K562 (cell line): ENCODE data around the gene PITPNB. TPM values are rescaled to one million over a fixed set of nuclear protein-coding genes. Genes with fewer than 3 reads are reported as not detected.

Experiments used
- ARID2 ChIP-seq: fragments of 450-650 bp; IDR thresholded peaks from 2 replicates; pipeline ENCODE4 v1.6.1; 2017; ENCODE audit warnings: antibody characterized with exemption, mild to moderate bottlenecking
- ETV5 ChIP-seq: sonication (generic); formaldehyde crosslinking; IDR thresholded peaks from 2 replicates; pipeline ENCODE4 v1.4.0; 2020; ENCODE audit warnings: low read depth, mild to moderate bottlenecking, missing genetic modification reagents
- HMGN3 ChIP-seq: IDR thresholded peaks from 2 replicates; pipeline ENCODE4 v1.6.1; 2011; ENCODE audit warnings: borderline replicate concordance, low read depth, mild to moderate bottlenecking, mixed read lengths, low read length; ENCODE audit not compliant: insufficient read length; ENCODE audit errors: extremely low read depth
- SRSF3 ChIP-seq: fragments of 200-400 bp; formaldehyde crosslinking; IDR thresholded peaks from 2 replicates; pipeline ENCODE4 v1.6.1; 2016; ENCODE audit warnings: mild to moderate bottlenecking, low read length, moderate library complexity; ENCODE audit not compliant: insufficient read depth
- polyA plus RNA-seq, 8 experiments: library from polyadenylated mRNA; depleted of rRNA in 4 of 8; stranded (reverse) in 5 of 8; unstranded in 3 of 8; fragments of >200 nt; fragmentation: Nextera tagmentation in 2 of 8; fragmentation: Illumina TruSeq in 1 of 8; extraction: Ambion mirVana in 2 of 8; extraction: Trizol in 1 of 8; gene quantifications; 2 replicates each; pipeline versions ENCODE4 v1.2.1 to v1.2.3, GENCODE V29; 2011 to 2014; ENCODE audit warnings: inconsistent platforms in 1 of 8, missing spikeins in 1 of 8
- total RNA-seq, 7 experiments: library from RNA; depleted of rRNA in 6 of 7; stranded (reverse); fragments of >200 nt in 6 of 7; fragmentation: Illumina TruSeq in 2 of 7; extraction: Trizol in 2 of 7; gene quantifications; 2 replicates each; pipeline versions ENCODE4 v1.2.1 to v1.2.3, GENCODE V29; 2011 to 2021; ENCODE audit warnings: low replicate concordance in 1 of 7
- TF ChIP-seq, protein P1 (sequence below): sonication (generic); formaldehyde crosslinking; IDR thresholded peaks from 2 replicates; pipeline ENCODE4 v1.8.0; 2023; ENCODE audit warnings: mild to moderate bottlenecking, missing genetic modification reagents

The PITPNB gene
- total and polyA plus RNA-seq, 9 of the 15 experiments (the other 6 are each of a cell fraction or from before 2014, with no cell fraction given) = 13.1 to 52.4 (median 34.7) TPM

DNA sequence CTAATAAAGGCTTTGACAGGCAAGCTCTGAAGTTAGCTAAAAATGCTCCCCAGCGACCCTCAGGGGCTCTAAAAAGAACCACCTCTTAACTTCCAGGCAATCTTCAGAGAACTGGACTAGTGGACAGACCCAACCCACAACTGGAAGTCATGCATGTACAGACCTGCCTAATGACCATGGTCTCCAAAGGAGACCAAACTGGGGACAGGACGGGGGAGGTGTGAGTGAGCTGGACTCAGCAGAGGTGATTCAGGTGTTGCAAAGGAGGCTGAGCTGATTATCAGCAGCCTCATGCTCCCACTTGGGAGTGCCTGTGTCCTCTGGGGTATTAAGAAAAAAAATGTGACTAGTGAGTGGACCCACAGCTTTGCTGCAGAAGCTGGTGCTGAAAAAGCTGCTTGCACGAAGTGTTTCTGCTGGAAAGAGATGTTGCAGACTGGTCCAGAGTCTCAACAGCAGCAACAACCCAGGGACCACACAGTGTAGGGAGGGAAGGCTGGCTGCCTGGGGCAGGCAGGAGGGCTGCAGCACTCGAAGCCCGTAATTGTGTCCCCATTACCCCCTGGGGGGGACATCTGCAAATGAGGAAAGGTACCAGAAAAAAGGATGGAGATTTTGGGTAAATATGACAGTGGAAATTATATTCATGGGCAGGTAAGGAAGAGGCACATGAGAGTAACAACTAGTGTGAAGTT, 35.3 kb downstream of the PITPNB start (continued):
- TF ChIP-seq, protein P1, sequence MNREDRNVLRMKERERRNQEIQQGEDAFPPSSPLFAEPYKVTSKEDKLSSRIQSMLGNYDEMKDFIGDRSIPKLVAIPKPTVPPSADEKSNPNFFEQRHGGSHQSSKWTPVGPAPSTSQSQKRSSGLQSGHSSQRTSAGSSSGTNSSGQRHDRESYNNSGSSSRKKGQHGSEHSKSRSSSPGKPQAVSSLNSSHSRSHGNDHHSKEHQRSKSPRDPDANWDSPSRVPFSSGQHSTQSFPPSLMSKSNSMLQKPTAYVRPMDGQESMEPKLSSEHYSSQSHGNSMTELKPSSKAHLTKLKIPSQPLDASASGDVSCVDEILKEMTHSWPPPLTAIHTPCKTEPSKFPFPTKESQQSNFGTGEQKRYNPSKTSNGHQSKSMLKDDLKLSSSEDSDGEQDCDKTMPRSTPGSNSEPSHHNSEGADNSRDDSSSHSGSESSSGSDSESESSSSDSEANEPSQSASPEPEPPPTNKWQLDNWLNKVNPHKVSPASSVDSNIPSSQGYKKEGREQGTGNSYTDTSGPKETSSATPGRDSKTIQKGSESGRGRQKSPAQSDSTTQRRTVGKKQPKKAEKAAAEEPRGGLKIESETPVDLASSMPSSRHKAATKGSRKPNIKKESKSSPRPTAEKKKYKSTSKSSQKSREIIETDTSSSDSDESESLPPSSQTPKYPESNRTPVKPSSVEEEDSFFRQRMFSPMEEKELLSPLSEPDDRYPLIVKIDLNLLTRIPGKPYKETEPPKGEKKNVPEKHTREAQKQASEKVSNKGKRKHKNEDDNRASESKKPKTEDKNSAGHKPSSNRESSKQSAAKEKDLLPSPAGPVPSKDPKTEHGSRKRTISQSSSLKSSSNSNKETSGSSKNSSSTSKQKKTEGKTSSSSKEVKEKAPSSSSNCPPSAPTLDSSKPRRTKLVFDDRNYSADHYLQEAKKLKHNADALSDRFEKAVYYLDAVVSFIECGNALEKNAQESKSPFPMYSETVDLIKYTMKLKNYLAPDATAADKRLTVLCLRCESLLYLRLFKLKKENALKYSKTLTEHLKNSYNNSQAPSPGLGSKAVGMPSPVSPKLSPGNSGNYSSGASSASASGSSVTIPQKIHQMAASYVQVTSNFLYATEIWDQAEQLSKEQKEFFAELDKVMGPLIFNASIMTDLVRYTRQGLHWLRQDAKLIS (CRISPR knock-in tag) = no peak
- TF ChIP-seq ETV5 (CRISPR knock-in tag) (no peak), ARID2 (no peak), HMGN3 (no peak), SRSF3 (no peak)
